GM18870 (cell line): ENCODE data around the gene MADD.

Experiments used
- ATAC-seq: cut with Tn5 transposase; IDR thresholded peaks from one replicate; pipeline ENCODE4 v1.9.1; 2021; ENCODE audit warnings: moderate library complexity; ENCODE audit not compliant: unreplicated experiment

Gene MADD

DNA sequence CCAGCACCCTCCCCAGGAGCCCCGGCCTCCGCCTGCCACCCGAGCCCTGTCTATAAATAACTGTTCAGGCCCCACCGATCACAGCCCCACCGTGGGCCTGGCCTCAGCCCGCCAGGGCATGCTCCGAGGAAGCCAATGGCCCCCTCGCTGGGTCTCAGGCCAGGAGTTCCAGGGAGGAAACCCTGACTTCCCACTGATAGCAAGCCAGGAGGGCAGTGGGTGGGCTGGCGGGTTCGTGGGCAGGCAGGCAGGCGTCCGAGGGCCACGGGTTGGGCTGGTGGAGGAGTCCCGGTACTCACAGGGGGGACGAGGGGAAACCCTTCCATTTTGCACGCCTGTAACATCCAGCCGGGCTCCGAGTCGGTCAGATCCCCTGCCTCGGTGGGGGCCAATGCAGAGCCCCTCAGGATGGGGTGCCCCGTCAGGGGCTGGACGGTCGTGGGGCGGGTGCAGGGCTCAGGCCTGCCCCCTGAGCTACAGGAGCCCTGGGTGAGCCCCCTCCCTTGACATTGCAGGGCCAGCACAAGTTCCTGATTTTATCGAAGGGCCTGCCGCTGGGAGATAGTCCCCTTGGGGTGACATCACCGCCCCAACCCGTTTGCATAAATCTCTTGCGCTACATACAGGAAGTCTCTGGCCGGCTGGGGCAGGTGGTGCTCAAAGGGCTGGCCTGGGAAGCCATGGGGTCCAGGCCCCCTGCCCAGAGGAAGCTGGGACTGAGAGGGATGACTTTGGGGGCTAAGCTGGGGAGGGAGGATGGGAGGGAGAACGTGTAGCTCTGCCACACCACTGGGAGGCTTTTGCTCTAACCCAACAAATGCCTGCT lies 108.3 kb downstream of the MADD start, which contains the start of gene SPI1:
TSS of gene SPI1 (minus strand) at position 538 of the 826 bp plus-strand sequence. CDS start at position 344, 194 bp downstream.
- peak; percentile 71 for ATAC-seq

DNA sequence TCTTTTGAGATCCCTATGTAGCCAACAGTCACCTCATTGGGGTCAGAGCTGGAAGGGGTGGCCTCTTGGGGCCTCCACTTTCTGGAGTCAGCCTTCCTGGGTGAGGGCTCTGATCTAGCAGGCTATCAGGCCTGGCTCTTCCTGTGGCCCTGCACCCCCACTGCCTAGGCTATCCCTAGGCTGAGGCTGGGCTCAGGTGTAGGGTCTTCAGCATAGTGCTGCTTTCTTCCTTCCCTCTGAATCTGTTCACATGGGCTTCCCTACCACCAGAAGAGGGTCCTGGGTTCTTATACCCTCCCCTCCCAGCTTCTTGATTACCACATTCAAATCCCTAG lies 108.9 kb downstream of the MADD start:
- ATAC-seq, result no peak

DNA sequence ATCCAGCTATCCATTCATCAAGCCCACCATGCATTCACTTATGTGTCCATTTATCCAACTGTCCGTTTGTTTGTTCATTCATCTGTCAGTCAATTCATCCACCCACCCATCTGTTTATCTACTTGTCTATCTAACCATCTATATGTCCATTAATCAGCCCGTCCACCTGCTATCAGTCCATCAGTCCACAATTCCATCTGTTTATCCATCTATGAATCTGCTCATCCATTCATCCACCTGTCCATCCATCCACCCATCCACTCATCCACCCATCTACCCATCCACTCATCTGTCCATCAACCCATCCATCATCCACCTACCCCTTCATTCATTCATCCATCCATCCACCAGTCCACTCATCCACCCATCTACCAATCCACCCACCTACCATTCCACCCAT lies 109.4 kb downstream of the MADD start:
- ATAC-seq, result no peak
